ENCODE measurements around the gene ATP8B4. TPM values are rescaled to one million over a fixed set of nuclear protein-coding genes. Genes with fewer than 3 reads are reported as not detected.

Gene ATP8B4
- total RNA-seq, 4 donors from 2014 or later = 5.2 to 24.3 (median 7.6) TPM

DNA sequence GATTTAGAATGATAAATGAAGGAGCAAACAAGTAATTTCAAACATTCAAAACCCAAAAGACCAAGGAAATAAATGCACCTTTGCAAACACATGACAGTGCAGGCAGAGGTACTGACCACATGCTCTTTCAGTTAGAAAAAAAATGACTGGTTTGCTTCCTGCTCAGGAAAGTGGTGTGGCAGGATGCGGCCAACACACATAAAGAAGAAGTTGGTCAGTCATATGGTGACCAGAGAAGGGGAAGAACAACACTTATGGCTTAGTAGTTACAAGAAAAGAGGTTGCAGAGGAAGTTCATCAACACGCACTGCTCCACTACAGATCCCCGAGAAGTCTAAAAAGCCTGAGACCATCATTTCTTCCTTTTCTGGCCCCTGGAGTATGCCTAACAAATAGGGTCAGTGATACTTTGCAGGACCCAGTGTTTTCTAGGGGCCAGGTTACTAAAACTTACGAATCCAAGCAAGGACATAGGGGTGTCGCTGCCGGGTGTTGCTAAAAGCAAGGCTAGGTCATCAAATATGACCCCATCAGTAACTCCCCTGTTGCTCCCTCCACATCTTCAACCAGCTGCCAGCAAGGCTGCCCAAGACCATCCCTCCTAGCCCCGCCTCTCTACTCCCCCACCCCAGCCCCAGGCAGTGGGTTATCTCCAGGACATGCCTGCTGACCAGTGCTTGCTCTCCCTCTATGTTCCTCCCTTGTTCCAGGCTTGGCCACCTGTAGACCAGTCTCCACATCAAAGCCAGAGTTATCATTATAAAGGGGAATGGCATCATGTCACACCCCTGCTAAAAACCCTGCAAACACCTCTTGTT is 11.2 kb downstream of the ATP8B4 start:
- Histone ChIP-seq H3K4me1 (peaks cover 10 to 11% of the 10 kb centered on the region in 2 donors), H3K27me3 (no peaks in the 10 kb centered on the region), H3K9me3 (no peaks in the 10 kb centered on the region), H3K4me3 (replicated peaks in 1 of 3) (no peak overlapping the region), H3K36me3 (no peaks in the 10 kb centered on the region), H3K27ac (no peak overlapping the region)
- DNase-seq = no peak
- 84 to 93% methylated on average over 7 of the region's 7 CpGs for WGBS, 2 donors
- TF ChIP-seq, protein P1, sequence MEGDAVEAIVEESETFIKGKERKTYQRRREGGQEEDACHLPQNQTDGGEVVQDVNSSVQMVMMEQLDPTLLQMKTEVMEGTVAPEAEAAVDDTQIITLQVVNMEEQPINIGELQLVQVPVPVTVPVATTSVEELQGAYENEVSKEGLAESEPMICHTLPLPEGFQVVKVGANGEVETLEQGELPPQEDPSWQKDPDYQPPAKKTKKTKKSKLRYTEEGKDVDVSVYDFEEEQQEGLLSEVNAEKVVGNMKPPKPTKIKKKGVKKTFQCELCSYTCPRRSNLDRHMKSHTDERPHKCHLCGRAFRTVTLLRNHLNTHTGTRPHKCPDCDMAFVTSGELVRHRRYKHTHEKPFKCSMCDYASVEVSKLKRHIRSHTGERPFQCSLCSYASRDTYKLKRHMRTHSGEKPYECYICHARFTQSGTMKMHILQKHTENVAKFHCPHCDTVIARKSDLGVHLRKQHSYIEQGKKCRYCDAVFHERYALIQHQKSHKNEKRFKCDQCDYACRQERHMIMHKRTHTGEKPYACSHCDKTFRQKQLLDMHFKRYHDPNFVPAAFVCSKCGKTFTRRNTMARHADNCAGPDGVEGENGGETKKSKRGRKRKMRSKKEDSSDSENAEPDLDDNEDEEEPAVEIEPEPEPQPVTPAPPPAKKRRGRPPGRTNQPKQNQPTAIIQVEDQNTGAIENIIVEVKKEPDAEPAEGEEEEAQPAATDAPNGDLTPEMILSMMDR (IDR thresholded peaks at IDR 0.05) = no peak
- TF ChIP-seq POLR2A (IDR thresholded peaks at IDR 0.05) = no peak
- intact Hi-C loops (cut with DNase I) = no loop called here

- Histone ChIP-seq H3K36me3 (no peaks in the 10 kb centered on the region), H3K27me3 (no peaks in the 10 kb centered on the region), H3K27ac (no peak overlapping the region), H3K4me3 (replicated peaks in 1 of 3) (no peak overlapping the region), H3K4me1 (peaks cover 10 to 11% of the 10 kb centered on the region in 2 donors), H3K9me3 (no peaks in the 10 kb centered on the region)
- no peak for TF ChIP-seq POLR2A (IDR thresholded peaks at IDR 0.05)
- TF ChIP-seq, protein P1 (IDR thresholded peaks at IDR 0.05) = no peak
- 87 to 92% methylated on average over 4 of the region's 4 CpGs for WGBS, 2 donors
- intact Hi-C loops (cut with DNase I) = no loop called here
- no peak for DNase-seq
These were observed 11.9 kb downstream of the ATP8B4 start for GRCh38 chr15:50107157-50107556.

DNA sequence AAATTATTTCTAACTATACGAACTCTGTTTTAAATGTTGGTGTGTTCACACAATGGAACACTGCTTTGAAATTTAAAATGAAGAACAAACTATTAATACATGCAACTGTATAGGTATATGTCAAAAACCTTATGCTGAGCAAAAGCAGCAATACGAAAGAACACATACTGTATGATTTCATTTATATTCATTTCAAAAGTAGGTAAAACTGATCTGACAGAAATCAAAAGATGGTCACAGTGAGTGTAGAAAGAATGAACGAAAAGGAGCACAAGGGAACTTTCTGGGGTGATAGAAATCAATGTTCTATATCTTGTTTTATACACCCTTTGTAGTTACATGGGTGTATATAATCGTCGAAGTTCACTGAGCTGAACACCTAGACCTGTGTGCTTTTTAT is 12.6 kb downstream of the ATP8B4 start:
- no peaks in the 10 kb centered on the region for H3K9me3 ChIP-seq
- intact Hi-C loops (cut with DNase I) = no loop called here
- no peak for TF ChIP-seq POLR2A (IDR thresholded peaks at IDR 0.05)
- TF ChIP-seq, protein P1 (IDR thresholded peaks at IDR 0.05) = no peak
- no peak overlapping the region for H3K27ac ChIP-seq
- H3K36me3 ChIP-seq = no peaks in the 10 kb centered on the region
- no peak for DNase-seq
- WGBS, 2 donors = 92 to 93% methylated on average over 5 of the region's 5 CpGs
- H3K4me1 ChIP-seq = peaks cover 10 to 11% of the 10 kb centered on the region in 2 donors
- no peaks in the 10 kb centered on the region for H3K27me3 ChIP-seq
- no peak overlapping the region for H3K4me3 ChIP-seq (replicated peaks in 1 of 3)

DNA sequence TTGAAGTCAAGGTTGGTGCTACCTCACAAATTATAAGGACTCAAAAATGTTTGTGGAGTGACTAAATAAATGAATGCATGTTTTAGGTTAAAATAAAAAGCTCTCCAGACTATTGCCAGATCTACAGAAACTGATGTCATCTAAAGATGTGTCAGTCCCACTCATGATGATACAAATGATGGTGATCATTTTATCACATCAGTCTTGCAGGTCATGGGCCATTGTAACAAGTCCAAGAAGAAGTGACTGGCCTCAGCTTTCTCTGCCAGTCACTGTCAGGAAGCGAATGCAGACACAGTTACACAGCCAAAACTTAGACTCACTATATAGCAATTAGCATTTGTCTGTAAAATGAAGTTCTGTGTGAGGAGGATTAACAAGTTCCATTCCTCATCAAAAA is 18.5 kb downstream of the ATP8B4 start:
- DNase-seq = no peak
- Histone ChIP-seq H3K36me3 (no peaks in the 10 kb centered on the region), H3K4me3 (replicated peaks in 1 of 3) (no peak overlapping the region), H3K27ac (no peak overlapping the region), H3K4me1 (no peaks in the 10 kb centered on the region), H3K9me3 (no peaks in the 10 kb centered on the region), H3K27me3 (no peaks in the 10 kb centered on the region)
- intact Hi-C loops (cut with DNase I) = no loop called here
- WGBS, 2 donors = 96 to 97% methylated on average over 1 of the region's 1 CpG
- TF ChIP-seq, protein P1 (IDR thresholded peaks at IDR 0.05) = no peak
- TF ChIP-seq POLR2A (IDR thresholded peaks at IDR 0.05) = no peak

GRCh38 chr15:50098545-50098944 is 20.5 kb downstream of the ATP8B4 start:
- Histone ChIP-seq H3K9me3 (no peaks in the 10 kb centered on the region), H3K27me3 (no peaks in the 10 kb centered on the region), H3K36me3 (no peaks in the 10 kb centered on the region), H3K4me1 (no peaks in the 10 kb centered on the region), H3K4me3 (replicated peaks in 1 of 3) (no peak overlapping the region), H3K27ac (no peak overlapping the region)
- intact Hi-C loops (cut with DNase I) = no loop called here
- no peak for DNase-seq
- TF ChIP-seq POLR2A (IDR thresholded peaks at IDR 0.05) = no peak
- TF ChIP-seq, protein P1 (IDR thresholded peaks at IDR 0.05) = no peak

Data from thyroid gland (tissue), 4 donors.